ENCODE measurements around the gene TNS3. TPM values are rescaled to one million over a fixed set of nuclear protein-coding genes. Genes with fewer than 3 reads are reported as not detected.

Gene TNS3
- total and polyA plus RNA-seq, 10 donors, result 17.7 to 247 (median 147) TPM

DNA sequence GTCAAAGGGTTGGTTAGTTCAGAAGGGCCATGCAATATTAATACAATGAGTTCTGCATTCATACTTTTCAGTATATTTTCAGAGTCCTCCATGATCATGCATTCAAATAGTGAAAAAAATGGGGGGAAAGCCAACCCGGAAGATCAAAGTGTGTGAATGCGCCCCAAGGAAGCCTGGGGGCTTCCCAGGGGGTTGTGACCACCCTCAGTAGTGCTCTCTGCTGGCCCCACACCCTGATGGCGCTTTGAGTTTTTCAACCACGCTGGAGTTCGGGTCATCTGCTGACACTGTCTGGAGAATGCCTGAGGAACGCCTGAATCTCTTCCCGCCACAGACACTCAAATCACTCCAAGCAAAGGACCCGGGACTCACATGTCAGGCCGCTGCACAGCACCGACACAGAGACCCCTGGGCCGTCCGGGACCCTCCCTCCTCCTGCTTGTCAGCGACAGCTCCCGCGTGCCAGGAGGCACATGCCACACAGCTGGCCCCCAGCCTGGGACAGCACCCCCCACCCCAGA lies 1.0 kb downstream of the TNS3 start:
- Histone ChIP-seq H3K27ac (peak overlapping the region; percentile 70 to 93 (median 90)), H3K9me3 (no peaks in the 10 kb centered on the region), H3K36me3 (peaks cover 0 to 5% (median 0%) of the 10 kb centered on the region in 6 donors), H3K27me3 (replicated peaks in 1 of 7) (peaks cover 0 to 26% (median 0%) of the 10 kb centered on the region in 7 donors), H3K4me3 (peak overlapping the region; percentile 50 to 86 (median 60)), H3K4me1 (peaks cover 43 to 85% (median 66%) of the 10 kb centered on the region in 6 donors)
- 2 to 11% (median 3%) methylated on average over 15 of the region's 15 CpGs for WGBS, 5 donors
- DNase-seq, result no peak
- intact Hi-C loops (cut with DNase I; ENCODE audit: low total_unique reads), result no loop called here
- peak in 1 of 3 donors; percentile 16 for TF ChIP-seq POLR2AphosphoS5 (IDR thresholded peaks at IDR 0.05)
- TF ChIP-seq, protein P1, sequence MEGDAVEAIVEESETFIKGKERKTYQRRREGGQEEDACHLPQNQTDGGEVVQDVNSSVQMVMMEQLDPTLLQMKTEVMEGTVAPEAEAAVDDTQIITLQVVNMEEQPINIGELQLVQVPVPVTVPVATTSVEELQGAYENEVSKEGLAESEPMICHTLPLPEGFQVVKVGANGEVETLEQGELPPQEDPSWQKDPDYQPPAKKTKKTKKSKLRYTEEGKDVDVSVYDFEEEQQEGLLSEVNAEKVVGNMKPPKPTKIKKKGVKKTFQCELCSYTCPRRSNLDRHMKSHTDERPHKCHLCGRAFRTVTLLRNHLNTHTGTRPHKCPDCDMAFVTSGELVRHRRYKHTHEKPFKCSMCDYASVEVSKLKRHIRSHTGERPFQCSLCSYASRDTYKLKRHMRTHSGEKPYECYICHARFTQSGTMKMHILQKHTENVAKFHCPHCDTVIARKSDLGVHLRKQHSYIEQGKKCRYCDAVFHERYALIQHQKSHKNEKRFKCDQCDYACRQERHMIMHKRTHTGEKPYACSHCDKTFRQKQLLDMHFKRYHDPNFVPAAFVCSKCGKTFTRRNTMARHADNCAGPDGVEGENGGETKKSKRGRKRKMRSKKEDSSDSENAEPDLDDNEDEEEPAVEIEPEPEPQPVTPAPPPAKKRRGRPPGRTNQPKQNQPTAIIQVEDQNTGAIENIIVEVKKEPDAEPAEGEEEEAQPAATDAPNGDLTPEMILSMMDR (IDR thresholded peaks at IDR 0.05 in 8 of 11, conservative IDR thresholded peaks at IDR 0.05 in 3 of 11), result no peak

DNA sequence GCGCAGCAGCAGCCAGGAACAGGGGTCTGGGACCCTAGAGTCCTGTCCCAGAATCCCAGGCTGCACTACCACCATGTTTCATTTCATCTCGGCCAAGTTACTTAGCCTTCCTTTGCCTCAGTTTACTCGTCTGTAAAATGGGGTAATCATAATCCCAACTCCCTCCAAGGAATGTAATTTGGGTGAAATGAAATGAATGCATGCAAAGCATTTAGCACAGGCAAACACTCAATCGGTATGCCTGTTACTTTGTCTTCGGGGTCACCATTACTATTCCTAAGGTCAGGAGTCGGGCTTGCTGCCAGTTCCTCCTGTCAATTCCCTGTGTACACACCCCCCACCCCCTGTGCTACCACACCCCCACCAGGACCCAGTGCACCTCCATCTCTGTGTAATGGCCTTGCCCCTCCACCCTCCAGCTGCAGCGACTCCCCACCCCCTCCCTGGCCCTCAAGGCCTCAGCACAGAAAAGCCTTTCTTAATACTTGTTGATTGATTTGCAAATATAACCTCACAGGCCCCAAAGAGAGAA lies 1.7 kb downstream of the TNS3 start:
- Histone ChIP-seq H3K27ac (peak overlapping the region; percentile 66 to 93 (median 90)), H3K4me3 (peak overlapping the region; percentile 50 to 86 (median 60)), H3K36me3 (peaks cover 0 to 5% (median 0%) of the 10 kb centered on the region in 6 donors), H3K9me3 (no peaks in the 10 kb centered on the region), H3K4me1 (peaks cover 47 to 92% (median 73%) of the 10 kb centered on the region in 6 donors), H3K27me3 (replicated peaks in 1 of 7) (peaks cover 0 to 26% (median 0%) of the 10 kb centered on the region in 7 donors)
- no peak for TF ChIP-seq POLR2A (IDR thresholded peaks at IDR 0.05)
- TF ChIP-seq POLR2AphosphoS5 (IDR thresholded peaks at IDR 0.05), result no peak
- TF ChIP-seq, protein P1 (IDR thresholded peaks at IDR 0.05 in 8 of 11, conservative IDR thresholded peaks at IDR 0.05 in 3 of 11), result no peak
- intact Hi-C loops (cut with DNase I; ENCODE audit: low total_unique reads), result no loop called here
- no peak for DNase-seq
- 39 to 66% (median 52%) methylated on average over 7 of the region's 7 CpGs for WGBS, 5 donors

DNA sequence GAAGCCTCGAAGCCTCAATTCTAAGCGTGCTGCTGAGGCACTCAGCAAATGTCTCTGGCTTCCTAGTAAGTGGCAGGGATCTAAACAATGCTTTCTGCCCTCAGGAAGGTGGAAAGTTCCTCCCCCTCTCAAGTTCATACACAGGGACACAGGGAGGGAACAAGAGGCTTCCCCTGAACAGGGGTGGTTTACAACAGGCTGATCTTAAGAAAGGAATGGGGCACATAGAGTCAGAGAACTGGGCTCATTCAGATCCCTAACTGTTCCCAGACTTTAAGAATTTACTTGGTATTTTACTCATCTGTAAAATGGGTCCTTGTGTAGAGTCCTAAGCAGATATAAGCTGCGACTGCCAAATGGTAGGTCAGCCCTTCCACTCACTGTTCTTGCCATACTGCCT lies 2.5 kb downstream of the TNS3 start:
- DNase-seq, result no peak
- H3K27me3 ChIP-seq (replicated peaks in 1 of 7), result peaks cover 0 to 26% (median 0%) of the 10 kb centered on the region in 7 donors
- WGBS, 5 donors, result 43 to 51% (median 46%) methylated on average over 3 of the region's 3 CpGs
- intact Hi-C loops (cut with DNase I; ENCODE audit: low total_unique reads), result loop anchor here (10.0 kb wide), 1 partner anchor 125 kb away; no protein-coding TSS in a partner anchor
- peak overlapping the region; percentile 66 to 93 (median 90) for H3K27ac ChIP-seq
- H3K36me3 ChIP-seq, result peaks cover 0 to 5% (median 0%) of the 10 kb centered on the region in 6 donors
- H3K9me3 ChIP-seq, result no peaks in the 10 kb centered on the region
- H3K4me3 ChIP-seq, result peak overlapping the region in 3 of 8 donors; percentile 59 to 86 (median 86)
- TF ChIP-seq POLR2AphosphoS5 (IDR thresholded peaks at IDR 0.05) (no peak), POLR2A (IDR thresholded peaks at IDR 0.05) (no peak)
- TF ChIP-seq, protein P1 (IDR thresholded peaks at IDR 0.05 in 8 of 11, conservative IDR thresholded peaks at IDR 0.05 in 3 of 11), result no peak
- peaks cover 47 to 95% (median 80%) of the 10 kb centered on the region in 6 donors for H3K4me1 ChIP-seq

DNA sequence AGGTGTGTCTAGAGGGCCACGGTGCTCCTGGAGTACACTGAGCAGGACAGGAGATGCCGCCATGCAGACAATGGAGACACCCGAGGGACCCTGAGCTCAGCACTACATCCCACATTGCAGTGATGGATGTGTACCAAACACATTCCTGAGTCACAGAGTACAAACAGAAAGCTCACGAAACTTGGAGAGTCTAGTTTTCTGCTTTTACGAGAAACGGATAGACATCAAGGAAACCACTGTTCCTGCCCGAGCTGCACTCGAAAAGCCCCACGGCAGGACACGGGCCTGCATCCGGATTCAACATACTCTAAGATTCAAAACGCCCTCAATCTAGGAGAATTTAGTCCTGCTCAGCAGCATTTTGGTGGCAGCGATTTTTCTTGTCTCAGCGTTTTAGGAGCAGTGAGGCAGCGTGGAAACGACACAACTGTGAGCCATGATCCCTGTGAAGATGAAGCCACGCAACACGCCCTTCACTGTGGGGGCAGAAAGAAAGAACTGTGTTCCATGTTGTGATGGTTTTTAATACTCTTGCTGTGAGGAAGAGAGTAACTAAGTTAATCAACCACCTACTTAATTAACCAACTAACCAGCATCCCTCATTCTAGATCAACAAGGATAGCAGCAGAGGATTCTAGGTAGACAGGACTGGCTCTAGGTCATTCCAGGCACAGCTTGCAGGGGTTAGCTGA lies 3.2 kb downstream of the TNS3 start:
- Histone ChIP-seq H3K36me3 (peaks cover 0 to 5% (median 0%) of the 10 kb centered on the region in 6 donors), H3K9me3 (no peaks in the 10 kb centered on the region), H3K4me3 (peak overlapping the region in 3 of 8 donors; percentile 6 to 86 (median 86)), H3K27ac (peak overlapping the region; percentile 66 to 93 (median 90)), H3K27me3 (replicated peaks in 1 of 7) (peaks cover 0 to 26% (median 0%) of the 10 kb centered on the region in 7 donors), H3K4me1 (peaks cover 53 to 95% (median 84%) of the 10 kb centered on the region in 6 donors)
- WGBS, 5 donors, result 13 to 44% (median 22%) methylated on average over 18 of the region's 18 CpGs
- intact Hi-C loops (cut with DNase I; ENCODE audit: low total_unique reads), result loop anchor here (10.0 kb wide), 1 partner anchor 124 kb away; no protein-coding TSS in a partner anchor
- TF ChIP-seq, protein P1 (IDR thresholded peaks at IDR 0.05 in 8 of 11, conservative IDR thresholded peaks at IDR 0.05 in 3 of 11), result no peak
- TF ChIP-seq POLR2A (IDR thresholded peaks at IDR 0.05), result no peak
- TF ChIP-seq POLR2AphosphoS5 (IDR thresholded peaks at IDR 0.05), result peak in 1 of 3 donors; percentile 75
- no peak for DNase-seq

Data from spleen (tissue), 11 donors.